OCI-M2 (cell line): ENCODE data around the gene ADIPOR2.
"Not testable (repeated sequence)": the region's sequence is repeated elsewhere in the genome, so short reads cannot be mapped to it uniquely, and the experiment has no call there.

Experiments
- DNase-seq: peaks from one replicate; lab custom pipeline; 2025; ENCODE audit not compliant: unreplicated experiment; lab: John Stamatoyannopoulos, UW

ADIPOR2 gene

GRCh38 chr12:1703771-1704722 is 13.2 kb downstream of the ADIPOR2 start:
- DNase-seq: no peak

- no peak for DNase-seq
These were observed 15.1 kb downstream of the ADIPOR2 start for GRCh38 chr12:1705774-1706631.

GRCh38 chr12:1706632-1706980 is 15.7 kb downstream of the ADIPOR2 start:
- no peak for DNase-seq

- no peak for DNase-seq
These were observed 16.2 kb downstream of the ADIPOR2 start for GRCh38 chr12:1707051-1707450.

- not testable (repeated sequence) for DNase-seq
These were observed 19.1 kb downstream of the ADIPOR2 start for GRCh38 chr12:1709968-1710367.

- DNase-seq: not testable (repeated sequence)
These were observed 20.0 kb downstream of the ADIPOR2 start for GRCh38 chr12:1710870-1711269.

GRCh38 chr12:1711536-1712211 is 20.8 kb downstream of the ADIPOR2 start:
- not testable (repeated sequence) for DNase-seq

- DNase-seq: not testable (repeated sequence)
These were observed 21.4 kb downstream of the ADIPOR2 start for GRCh38 chr12:1712305-1712704.

- DNase-seq: not testable (repeated sequence)
These were observed 22.0 kb downstream of the ADIPOR2 start for GRCh38 chr12:1712852-1713251.

GRCh38 chr12:1713783-1714348 is 23.0 kb downstream of the ADIPOR2 start:
- not testable (repeated sequence) for DNase-seq

- not testable (repeated sequence) for DNase-seq
These were observed 24.6 kb downstream of the ADIPOR2 start for GRCh38 chr12:1715459-1715858.

GRCh38 chr12:1716215-1716862 is 25.5 kb downstream of the ADIPOR2 start:
- DNase-seq: no peak

- no peak for DNase-seq
These were observed 26.0 kb downstream of the ADIPOR2 start for GRCh38 chr12:1716911-1717310.

- DNase-seq: no peak
These were observed 28.3 kb downstream of the ADIPOR2 start for GRCh38 chr12:1719139-1719538.

GRCh38 chr12:1720494-1720893 is 29.6 kb downstream of the ADIPOR2 start:
- no peak for DNase-seq

- no peak for DNase-seq
These were observed 32.9 kb downstream of the ADIPOR2 start for GRCh38 chr12:1723721-1724120.

- no peak for DNase-seq
These were observed 33.4 kb downstream of the ADIPOR2 start for GRCh38 chr12:1724250-1724649.

GRCh38 chr12:1726753-1727152 is 35.9 kb downstream of the ADIPOR2 start:
- DNase-seq: no peak

- DNase-seq: no peak
These were observed 38.0 kb downstream of the ADIPOR2 start for GRCh38 chr12:1728824-1729223.

- no peak for DNase-seq
These were observed 40.3 kb downstream of the ADIPOR2 start for GRCh38 chr12:1731019-1731687.
